Measurements from ENCODE around the gene MEAK7.

MEAK7 gene

GRCh38 chr16:84500531-84500930 is 3.9 kb downstream of the MEAK7 start:
- no peak for DNase-seq
- no peak for TF ChIP-seq POLR2A (IDR thresholded peaks at IDR 0.05; ENCODE audit: low read length)
- no peak for TF ChIP-seq GATA1 (IDR thresholded peaks at IDR 0.05; ENCODE audit: low read depth, low read length)

DNA sequence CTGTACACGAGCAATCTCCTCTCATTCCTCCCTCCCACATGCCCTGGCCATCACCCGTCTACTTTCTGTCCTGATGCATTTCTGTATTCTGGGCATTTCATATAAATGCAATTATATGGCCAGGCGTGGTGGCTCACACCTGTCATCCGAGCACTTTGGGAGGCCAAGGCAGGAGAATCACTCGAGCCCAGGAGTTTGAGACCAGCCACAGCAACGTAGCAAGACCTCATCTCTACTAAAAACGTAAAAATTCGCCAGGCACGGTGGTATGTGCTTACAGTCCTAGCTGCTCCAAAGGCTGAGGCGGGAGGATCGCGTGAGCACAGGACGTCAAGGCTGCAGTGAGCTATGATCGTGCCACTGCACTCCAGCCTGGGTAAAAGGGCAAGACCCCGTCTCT is 4.8 kb downstream of the MEAK7 start:
- no peak for DNase-seq
- TF ChIP-seq GATA1 (IDR thresholded peaks at IDR 0.05; ENCODE audit: low read depth, low read length) = no peak
- no peak for TF ChIP-seq POLR2A (IDR thresholded peaks at IDR 0.05; ENCODE audit: low read length)

GRCh38 chr16:84498859-84499620 is 5.4 kb downstream of the MEAK7 start:
- no peak for DNase-seq
- TF ChIP-seq GATA1 (IDR thresholded peaks at IDR 0.05; ENCODE audit: low read depth, low read length) = no peak
- TF ChIP-seq POLR2A (IDR thresholded peaks at IDR 0.05; ENCODE audit: low read length) = no peak

DNA sequence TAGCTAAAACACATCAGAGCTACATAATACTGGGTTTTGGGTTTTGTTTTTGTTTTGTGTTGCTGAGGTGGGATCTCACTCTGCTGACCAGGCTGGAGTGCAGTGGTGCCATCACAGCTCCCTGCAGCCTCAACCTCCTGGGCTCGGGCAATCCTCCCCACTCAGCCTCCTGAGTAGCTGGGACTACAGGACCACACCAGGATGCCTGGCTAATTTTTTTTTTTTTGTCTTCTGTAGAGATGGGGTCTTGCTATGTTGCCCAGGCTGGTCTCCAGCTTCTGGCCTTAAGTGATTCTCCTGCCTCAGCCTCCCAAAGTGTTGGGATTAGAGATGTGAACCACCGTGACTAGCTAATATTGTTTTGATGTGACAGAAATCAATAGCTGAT is 6.2 kb downstream of the MEAK7 start:
- no peak for DNase-seq
- TF ChIP-seq GATA1 (IDR thresholded peaks at IDR 0.05; ENCODE audit: low read depth, low read length) (no peak), POLR2A (IDR thresholded peaks at IDR 0.05; ENCODE audit: low read length) (no peak)

DNA sequence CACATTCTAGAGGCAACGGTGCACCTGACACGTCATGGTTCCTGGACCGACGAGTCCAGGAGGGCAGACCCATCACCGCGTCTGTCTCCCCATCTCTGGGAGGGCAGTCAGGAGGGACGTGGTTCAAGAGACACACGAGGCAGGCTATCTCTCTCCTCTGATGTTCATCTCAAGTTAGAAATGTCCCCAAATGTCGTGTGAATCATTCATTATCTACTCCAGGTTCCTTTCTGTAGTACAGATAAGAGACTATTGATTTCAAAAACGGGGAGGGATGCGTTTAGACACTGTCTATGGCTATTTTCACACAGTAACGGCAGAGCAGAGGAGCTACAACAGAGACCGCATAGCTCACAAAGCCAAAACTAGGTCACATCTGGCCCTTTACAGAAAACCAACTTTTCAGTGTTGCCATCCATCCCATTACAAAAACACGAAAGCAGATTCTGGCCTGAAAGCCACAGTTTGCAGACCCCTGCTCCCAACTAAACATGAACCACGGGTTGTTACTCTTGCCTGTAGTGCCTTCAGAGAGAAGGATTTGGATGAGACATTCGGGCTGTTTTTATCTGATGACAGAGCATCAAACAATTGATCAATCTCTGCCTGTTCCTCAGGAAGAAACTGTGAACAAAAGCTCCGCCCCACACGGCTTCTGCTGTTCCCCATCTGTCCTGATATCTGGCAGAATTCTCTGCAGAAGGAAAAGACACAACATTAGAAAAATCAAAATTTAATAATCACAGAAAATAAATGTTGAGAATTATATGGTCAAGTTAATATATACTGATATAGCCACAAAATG is 6.8 kb downstream of the MEAK7 start:
- TF ChIP-seq POLR2A (IDR thresholded peaks at IDR 0.05; ENCODE audit: low read length) = no peak
- TF ChIP-seq GATA1 (IDR thresholded peaks at IDR 0.05; ENCODE audit: low read depth, low read length) = no peak
- peak in 1 of 2 experiments; percentile 20 for DNase-seq

GRCh38 chr16:84496991-84497390 is 7.5 kb downstream of the MEAK7 start:
- TF ChIP-seq GATA1 (IDR thresholded peaks at IDR 0.05; ENCODE audit: low read depth, low read length) = no peak
- TF ChIP-seq POLR2A (IDR thresholded peaks at IDR 0.05; ENCODE audit: low read length) = no peak

DNA sequence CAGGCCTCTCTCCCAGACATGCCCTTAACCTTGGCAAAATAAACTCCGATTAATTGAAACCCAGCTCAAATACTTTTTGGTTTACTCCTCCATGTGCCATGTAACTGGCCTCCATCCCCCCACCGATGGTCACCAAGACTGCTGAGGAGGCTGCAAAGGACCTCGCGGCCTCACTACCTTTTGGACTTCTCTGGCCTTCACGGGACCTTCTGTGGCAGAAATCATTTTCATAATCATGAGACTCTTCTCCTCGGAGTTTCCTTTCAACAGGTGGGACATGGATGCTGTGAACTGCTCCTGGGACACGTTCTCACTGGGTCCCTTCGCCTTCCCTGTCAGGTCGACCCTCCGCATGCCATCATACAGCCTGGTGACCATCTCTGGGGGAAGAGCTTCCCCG is 9.0 kb downstream of the MEAK7 start:
- TF ChIP-seq GATA1 (IDR thresholded peaks at IDR 0.05; ENCODE audit: low read depth, low read length) = no peak
- DNase-seq = no peak

More at GRCh38 chr16:84496991-84497390, 7.5 kb downstream of the MEAK7 start:
- no peak for DNase-seq

GRCh38 chr16:84489131-84489530 is 15.3 kb downstream of the MEAK7 start:
- no peak for DNase-seq
- TF ChIP-seq POLR2A (IDR thresholded peaks at IDR 0.05; ENCODE audit: low read length) (no peak), GATA1 (IDR thresholded peaks at IDR 0.05; ENCODE audit: low read depth, low read length) (no peak)

- TF ChIP-seq GATA1 (IDR thresholded peaks at IDR 0.05; ENCODE audit: low read depth, low read length) (no peak), POLR2A (IDR thresholded peaks at IDR 0.05; ENCODE audit: low read length) (no peak)
- DNase-seq = no peak
These were observed 17.1 kb downstream of the MEAK7 start for GRCh38 chr16:84487358-84487757.

GRCh38 chr16:84486551-84487235 is 17.8 kb downstream of the MEAK7 start:
- DNase-seq = no peak
- TF ChIP-seq GATA1 (IDR thresholded peaks at IDR 0.05; ENCODE audit: low read depth, low read length) (no peak), POLR2A (IDR thresholded peaks at IDR 0.05; ENCODE audit: low read length) (no peak)

DNA sequence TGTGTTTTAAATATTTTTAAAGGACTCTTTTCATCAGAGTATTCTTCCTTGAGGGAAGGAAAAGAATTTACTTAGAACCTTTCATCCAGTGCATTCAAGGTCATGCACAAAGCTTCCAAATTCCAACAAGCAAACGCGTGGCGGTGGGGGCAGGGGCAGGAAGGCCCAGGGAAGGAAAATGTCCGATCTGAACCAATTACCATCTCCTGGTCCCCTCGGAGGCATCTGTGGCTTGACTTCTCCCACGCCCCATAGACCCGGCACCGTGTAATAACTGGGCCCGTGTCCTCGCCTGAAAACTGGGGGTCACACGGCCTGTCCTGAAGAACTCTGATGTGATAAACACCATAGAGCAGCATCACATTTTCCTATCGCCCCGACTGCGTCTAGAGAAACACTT is 18.3 kb downstream of the MEAK7 start:
- TF ChIP-seq GATA1 (IDR thresholded peaks at IDR 0.05; ENCODE audit: low read depth, low read length) (no peak), POLR2A (IDR thresholded peaks at IDR 0.05; ENCODE audit: low read length) (no peak)
- DNase-seq = no peak

GRCh38 chr16:84485255-84486010 is 19.0 kb downstream of the MEAK7 start:
- TF ChIP-seq POLR2A (IDR thresholded peaks at IDR 0.05; ENCODE audit: low read length) = no peak
- no peak for TF ChIP-seq GATA1 (IDR thresholded peaks at IDR 0.05; ENCODE audit: low read depth, low read length)
- no peak for DNase-seq

GRCh38 chr16:84484579-84485254 is 19.7 kb downstream of the MEAK7 start:
- TF ChIP-seq POLR2A (IDR thresholded peaks at IDR 0.05; ENCODE audit: low read length) (no peak), GATA1 (IDR thresholded peaks at IDR 0.05; ENCODE audit: low read depth, low read length) (no peak)
- DNase-seq = peak; percentile 42 to 61
